ENCODE measurements around the gene ZNF341. TPM values are rescaled to one million over a fixed set of nuclear protein-coding genes. Genes with fewer than 3 reads are reported as not detected.

The ZNF341 gene
- total and polyA plus RNA-seq, 10 donors: 2.3 to 6.7 (median 4.5) TPM

DNA sequence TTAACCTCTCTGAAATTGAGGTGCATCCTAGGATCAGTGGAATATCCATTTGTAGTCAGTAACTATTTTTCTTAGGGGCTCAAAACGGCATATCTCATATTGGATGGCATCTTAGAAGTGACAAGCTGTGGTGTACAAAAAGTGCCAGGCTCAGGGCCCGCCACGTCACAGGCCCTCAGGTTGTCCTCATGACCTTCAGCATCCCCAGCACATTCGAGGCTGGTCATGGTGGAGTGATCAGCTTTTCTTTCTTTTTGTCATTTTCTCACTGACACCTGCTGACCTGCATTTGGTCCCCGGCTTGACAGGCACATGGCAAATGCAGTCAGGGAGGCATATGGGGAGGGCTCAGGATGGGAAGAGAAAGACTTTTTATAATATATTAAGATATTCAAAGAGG, 38.5 kb upstream of the ZNF341 start:
- H3K4me3 ChIP-seq: no peak overlapping the region
- no peak overlapping the region for H3K27ac ChIP-seq
- no peak for DNase-seq
- WGBS, 5 donors: 81 to 83% (median 82%) methylated on average over 5 of the region's 5 CpGs
- TF ChIP-seq POLR2A (IDR thresholded peaks at IDR 0.05): no peak
- TF ChIP-seq POLR2AphosphoS5 (IDR thresholded peaks at IDR 0.05): no peak
- TF ChIP-seq, protein P1, sequence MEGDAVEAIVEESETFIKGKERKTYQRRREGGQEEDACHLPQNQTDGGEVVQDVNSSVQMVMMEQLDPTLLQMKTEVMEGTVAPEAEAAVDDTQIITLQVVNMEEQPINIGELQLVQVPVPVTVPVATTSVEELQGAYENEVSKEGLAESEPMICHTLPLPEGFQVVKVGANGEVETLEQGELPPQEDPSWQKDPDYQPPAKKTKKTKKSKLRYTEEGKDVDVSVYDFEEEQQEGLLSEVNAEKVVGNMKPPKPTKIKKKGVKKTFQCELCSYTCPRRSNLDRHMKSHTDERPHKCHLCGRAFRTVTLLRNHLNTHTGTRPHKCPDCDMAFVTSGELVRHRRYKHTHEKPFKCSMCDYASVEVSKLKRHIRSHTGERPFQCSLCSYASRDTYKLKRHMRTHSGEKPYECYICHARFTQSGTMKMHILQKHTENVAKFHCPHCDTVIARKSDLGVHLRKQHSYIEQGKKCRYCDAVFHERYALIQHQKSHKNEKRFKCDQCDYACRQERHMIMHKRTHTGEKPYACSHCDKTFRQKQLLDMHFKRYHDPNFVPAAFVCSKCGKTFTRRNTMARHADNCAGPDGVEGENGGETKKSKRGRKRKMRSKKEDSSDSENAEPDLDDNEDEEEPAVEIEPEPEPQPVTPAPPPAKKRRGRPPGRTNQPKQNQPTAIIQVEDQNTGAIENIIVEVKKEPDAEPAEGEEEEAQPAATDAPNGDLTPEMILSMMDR (IDR thresholded peaks at IDR 0.05 in 8 of 11, conservative IDR thresholded peaks at IDR 0.05 in 3 of 11): no peak
- H3K4me1 ChIP-seq: peaks cover 0 to 25% (median 9%) of the 10 kb centered on the region in 6 donors
- no peaks in the 10 kb centered on the region for H3K27me3 ChIP-seq (replicated peaks in 1 of 7)
- intact Hi-C loops (cut with DNase I; ENCODE audit: low total_unique reads): no loop called here
- H3K36me3 ChIP-seq: no peaks in the 10 kb centered on the region
- H3K9me3 ChIP-seq: peaks cover 0 to 2% (median 0%) of the 10 kb centered on the region in 8 donors

DNA sequence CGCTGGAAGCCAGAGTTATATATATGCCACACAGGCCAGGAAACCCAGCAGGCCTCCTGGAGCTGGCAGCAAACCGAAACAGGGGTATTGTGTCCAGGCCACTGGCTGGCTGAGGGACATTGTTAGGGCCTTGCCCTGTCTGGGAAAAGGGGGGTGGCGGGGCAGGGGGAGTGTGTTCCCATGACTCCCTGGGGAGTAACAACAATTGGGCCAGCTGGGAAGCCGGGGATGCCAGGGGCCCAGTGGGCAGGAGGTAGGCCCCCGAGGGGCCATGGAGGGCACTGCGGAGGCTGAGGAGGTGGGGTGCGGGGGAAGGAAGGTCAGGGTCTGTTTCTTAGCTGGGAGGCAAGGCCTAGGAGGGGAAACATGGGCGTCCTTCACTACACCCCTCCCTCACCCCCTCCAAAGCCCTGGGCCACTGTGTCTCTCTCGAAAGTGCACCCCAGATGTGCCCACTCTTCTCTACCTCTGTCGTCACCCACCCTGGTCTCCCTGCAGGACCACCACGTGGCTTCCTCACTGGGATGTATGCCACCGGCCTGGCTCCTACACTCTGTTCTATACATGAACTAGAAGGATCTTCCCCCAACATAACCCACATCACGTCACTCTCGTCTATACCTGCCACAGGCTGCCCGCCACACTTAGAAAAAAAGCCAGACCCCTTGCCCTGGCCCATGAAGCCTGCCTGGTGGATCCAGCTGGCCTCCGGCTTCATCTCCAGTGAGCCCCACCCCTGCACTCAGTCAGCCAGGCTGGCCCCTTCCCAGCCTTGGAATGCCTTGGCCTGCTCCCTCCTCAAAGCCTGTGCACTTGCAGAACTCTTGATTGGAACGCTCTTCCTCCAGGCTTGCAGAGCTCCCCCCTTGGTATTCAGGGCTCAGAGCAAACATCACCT, 37.8 kb upstream of the ZNF341 start:
- Histone ChIP-seq H3K4me1 (peaks cover 0 to 18% (median 7%) of the 10 kb centered on the region in 6 donors), H3K36me3 (no peaks in the 10 kb centered on the region), H3K4me3 (no peak overlapping the region), H3K9me3 (peaks cover 0 to 5% (median 0%) of the 10 kb centered on the region in 8 donors), H3K27me3 (replicated peaks in 1 of 7) (no peaks in the 10 kb centered on the region), H3K27ac (peak overlapping the region in 2 of 8 donors; percentile 13 to 30)
- 83 to 91% (median 83%) methylated on average over 15 to 17 of the region's 17 CpGs for WGBS, 5 donors
- DNase-seq: no peak
- TF ChIP-seq POLR2A (IDR thresholded peaks at IDR 0.05) (no peak), POLR2AphosphoS5 (IDR thresholded peaks at IDR 0.05) (no peak)
- TF ChIP-seq, protein P1 (IDR thresholded peaks at IDR 0.05 in 8 of 11, conservative IDR thresholded peaks at IDR 0.05 in 3 of 11): no peak
- intact Hi-C loops (cut with DNase I; ENCODE audit: low total_unique reads): no loop called here

GRCh38 chr20:33694639-33695012, 37.2 kb upstream of the ZNF341 start:
- Histone ChIP-seq H3K27ac (no peak overlapping the region), H3K9me3 (peaks cover 0 to 5% (median 0%) of the 10 kb centered on the region in 8 donors), H3K4me1 (peaks cover 0 to 11% (median 5%) of the 10 kb centered on the region in 6 donors), H3K36me3 (no peaks in the 10 kb centered on the region), H3K4me3 (no peak overlapping the region), H3K27me3 (replicated peaks in 1 of 7) (no peaks in the 10 kb centered on the region)
- intact Hi-C loops (cut with DNase I; ENCODE audit: low total_unique reads): no loop called here
- WGBS, 5 donors: 72 to 93% (median 89%) methylated on average over 3 to 6 of the region's 6 CpGs
- no peak for DNase-seq
- TF ChIP-seq, protein P1 (IDR thresholded peaks at IDR 0.05 in 8 of 11, conservative IDR thresholded peaks at IDR 0.05 in 3 of 11): no peak
- no peak for TF ChIP-seq POLR2A (IDR thresholded peaks at IDR 0.05)
- no peak for TF ChIP-seq POLR2AphosphoS5 (IDR thresholded peaks at IDR 0.05)

DNA sequence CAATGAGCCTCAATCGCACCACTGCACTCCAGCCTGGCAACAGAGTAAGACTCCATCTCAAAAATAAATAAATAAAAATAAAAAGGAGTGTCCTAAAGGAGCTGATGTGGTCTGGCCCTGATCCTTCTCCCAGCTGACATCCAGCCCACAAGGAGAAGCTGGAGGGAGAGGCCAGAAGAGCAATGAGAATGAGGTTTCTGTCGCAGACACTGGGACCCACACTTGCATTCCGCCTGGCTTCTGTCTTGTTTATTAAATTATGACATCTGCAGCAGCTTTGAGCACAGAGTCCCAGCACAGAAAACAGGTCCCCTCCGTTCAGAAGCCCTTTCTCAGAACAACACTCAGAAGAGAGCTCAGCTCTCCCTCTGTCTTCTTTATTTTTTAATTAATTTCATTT, 35.3 kb upstream of the ZNF341 start:
- H3K27me3 ChIP-seq (replicated peaks in 1 of 7): no peaks in the 10 kb centered on the region
- TF ChIP-seq POLR2A (IDR thresholded peaks at IDR 0.05) (no peak), POLR2AphosphoS5 (IDR thresholded peaks at IDR 0.05) (no peak)
- TF ChIP-seq, protein P1 (IDR thresholded peaks at IDR 0.05 in 8 of 11, conservative IDR thresholded peaks at IDR 0.05 in 3 of 11): no peak
- H3K27ac ChIP-seq: no peak overlapping the region
- intact Hi-C loops (cut with DNase I; ENCODE audit: low total_unique reads): no loop called here
- H3K4me1 ChIP-seq: no peaks in the 10 kb centered on the region
- no peaks in the 10 kb centered on the region for H3K36me3 ChIP-seq
- H3K9me3 ChIP-seq: peaks cover 0 to 13% (median 0%) of the 10 kb centered on the region in 8 donors
- 85 to 96% (median 90%) methylated on average over 4 of the region's 4 CpGs for WGBS, 5 donors
- DNase-seq: no peak
- H3K4me3 ChIP-seq: no peak overlapping the region

Data from spleen (tissue), 11 donors.